Gastrocnemius medialis (tissue), 4 donors: ENCODE measurements around the gene LPA.
"Not testable (repeated sequence)": the region's sequence is repeated elsewhere in the genome, so short reads cannot be mapped to it uniquely, and the experiment has no call there.

Experiments used
- POLR2A ChIP-seq, 2 donors: fragments of 450-650 bp; IDR thresholded peaks; one replicate each; pipeline ENCODE4 v1.6.1; 2017; ENCODE audit warnings: antibody characterized with exemption in 2 of 2, mild to moderate bottlenecking in 2 of 2, moderate library complexity in 2 of 2
- TF ChIP-seq, protein P1 (sequence below), 5 experiments: fragments of 450-650 bp in 3 of 5; fragments of 200-600 bp in 2 of 5; sonication (generic) in 2 of 5; IDR thresholded peaks in 4 of 5; conservative IDR thresholded peaks in 1 of 5; 1 replicate in 4 of 5; 2 replicates in 1 of 5; pipeline ENCODE4 v1.5.1; 2016 to 2019; ENCODE audit warnings: antibody characterized with exemption in 5 of 5, mild to moderate bottlenecking in 3 of 5, moderate library complexity in 3 of 5

- TF ChIP-seq POLR2A (IDR thresholded peaks at IDR 0.05): not testable (repeated sequence)
- TF ChIP-seq, protein P1, sequence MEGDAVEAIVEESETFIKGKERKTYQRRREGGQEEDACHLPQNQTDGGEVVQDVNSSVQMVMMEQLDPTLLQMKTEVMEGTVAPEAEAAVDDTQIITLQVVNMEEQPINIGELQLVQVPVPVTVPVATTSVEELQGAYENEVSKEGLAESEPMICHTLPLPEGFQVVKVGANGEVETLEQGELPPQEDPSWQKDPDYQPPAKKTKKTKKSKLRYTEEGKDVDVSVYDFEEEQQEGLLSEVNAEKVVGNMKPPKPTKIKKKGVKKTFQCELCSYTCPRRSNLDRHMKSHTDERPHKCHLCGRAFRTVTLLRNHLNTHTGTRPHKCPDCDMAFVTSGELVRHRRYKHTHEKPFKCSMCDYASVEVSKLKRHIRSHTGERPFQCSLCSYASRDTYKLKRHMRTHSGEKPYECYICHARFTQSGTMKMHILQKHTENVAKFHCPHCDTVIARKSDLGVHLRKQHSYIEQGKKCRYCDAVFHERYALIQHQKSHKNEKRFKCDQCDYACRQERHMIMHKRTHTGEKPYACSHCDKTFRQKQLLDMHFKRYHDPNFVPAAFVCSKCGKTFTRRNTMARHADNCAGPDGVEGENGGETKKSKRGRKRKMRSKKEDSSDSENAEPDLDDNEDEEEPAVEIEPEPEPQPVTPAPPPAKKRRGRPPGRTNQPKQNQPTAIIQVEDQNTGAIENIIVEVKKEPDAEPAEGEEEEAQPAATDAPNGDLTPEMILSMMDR (IDR thresholded peaks at IDR 0.05 in 4 of 5, conservative IDR thresholded peaks at IDR 0.05 in 1 of 5): not testable (repeated sequence)
These were observed 92.9 kb downstream of the LPA start for GRCh38 chr6:160571201-160571600.
